HFFc6 (cell line): ENCODE results near the gene AKAP6. TPM values are rescaled to one million over a fixed set of nuclear protein-coding genes. Genes with fewer than 3 reads are reported as not detected.

Source experiments
- DNase-seq: peaks from one replicate; pipeline ENCODE4 v3.0.0-alpha.2; 2018
- H3K27ac Mint-ChIP-seq: 2 replicates; pipeline ENCODE4 v1.8.0; 2020; ENCODE audit warnings: mild to moderate bottlenecking, mixed read lengths
- H3K27me3 Mint-ChIP-seq: 2 replicates; pipeline ENCODE4 v1.8.0; 2021; ENCODE audit warnings: mild to moderate bottlenecking, moderate library complexity, mixed read lengths; ENCODE audit not compliant: insufficient read depth
- H3K36me3 Mint-ChIP-seq: 2 replicates; pipeline ENCODE4 v1.8.0; 2021; ENCODE audit warnings: low read depth, mixed read lengths
- H3K4me1 Mint-ChIP-seq: 2 replicates; pipeline ENCODE4 v1.8.0; 2020; ENCODE audit warnings: low read depth, mixed read lengths
- H3K4me3 Mint-ChIP-seq: 2 replicates; pipeline ENCODE4 v1.8.0; 2020; ENCODE audit warnings: mild to moderate bottlenecking, moderate library complexity, mixed read lengths
- H3K9me3 Mint-ChIP-seq: 2 replicates; pipeline ENCODE4 v1.8.0; 2020; ENCODE audit warnings: mild to moderate bottlenecking, mixed read lengths
- total RNA-seq, 6 experiments: library from RNA; stranded (reverse); fragmentation: NEBNext Ultra II Directional; extraction: Animal tissue kit (Norgen Biotek cat#: 25700); gene quantifications; 2 replicates in 1 of 6; 3 replicates in 5 of 6; pipeline ENCODE4 v1.2.3, GENCODE V29; 2021
- TF ChIP-seq, protein P1 (sequence below): fragments of 200-600 bp; sonication (generic); IDR thresholded peaks from 2 replicates; pipeline ENCODE4 v1.5.0; 2021; ENCODE audit warnings: antibody characterized with exemption, mild to moderate bottlenecking

Gene AKAP6
- total RNA-seq, 6 experiments from 2014 or later, result 6.1 to 9.8 (median 6.5) TPM

DNA sequence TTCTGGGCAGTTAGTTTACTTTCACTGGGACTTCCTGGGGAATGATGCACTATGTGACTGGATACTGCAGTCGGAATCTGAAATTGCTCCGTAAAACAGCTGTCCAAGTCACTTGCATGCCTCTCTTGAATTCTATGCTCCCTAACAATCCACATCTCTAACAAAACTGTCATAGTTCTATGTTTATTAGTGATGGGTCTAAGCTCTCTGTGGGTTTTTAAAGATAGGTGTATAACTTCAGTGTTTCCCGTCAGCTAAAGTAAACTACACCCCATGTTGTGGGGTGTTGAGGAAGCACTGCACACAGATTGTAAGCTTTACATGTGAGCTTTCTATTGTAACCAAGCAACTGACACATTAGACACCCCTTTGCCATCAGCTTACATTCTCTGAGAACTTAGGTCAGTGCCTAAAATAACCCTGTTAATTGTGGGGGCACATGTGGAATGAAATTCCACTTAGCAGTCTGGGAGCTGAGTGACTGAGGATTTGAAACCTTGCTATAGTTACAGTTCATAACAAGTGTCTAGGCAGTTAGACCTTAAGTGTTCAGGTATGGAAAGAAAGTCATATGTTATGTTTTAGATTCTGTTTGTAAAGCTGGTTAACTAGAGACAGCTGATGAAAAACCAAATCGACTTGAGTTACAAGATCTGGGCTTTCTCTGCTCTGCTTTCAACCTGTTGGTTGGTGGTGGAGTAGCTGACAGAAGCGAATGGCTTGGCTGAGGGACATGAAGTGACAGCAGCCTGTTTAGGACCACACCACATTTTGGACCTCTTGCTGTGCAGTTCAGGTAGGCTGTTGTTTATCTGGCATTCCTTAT, 165.7 kb downstream of the AKAP6 start:
- peak; percentile 83 for DNase-seq
- Mint-ChIP-seq H3K9me3 (no peaks in the 10 kb centered on the region), H3K4me1 (peaks cover 72% of the 10 kb centered on the region), H3K27me3 (no peaks in the 10 kb centered on the region), H3K36me3 (no peaks in the 10 kb centered on the region), H3K4me3 (peak overlapping the region; percentile 84), H3K27ac (peak overlapping the region; percentile 96)
- TF ChIP-seq, protein P1, sequence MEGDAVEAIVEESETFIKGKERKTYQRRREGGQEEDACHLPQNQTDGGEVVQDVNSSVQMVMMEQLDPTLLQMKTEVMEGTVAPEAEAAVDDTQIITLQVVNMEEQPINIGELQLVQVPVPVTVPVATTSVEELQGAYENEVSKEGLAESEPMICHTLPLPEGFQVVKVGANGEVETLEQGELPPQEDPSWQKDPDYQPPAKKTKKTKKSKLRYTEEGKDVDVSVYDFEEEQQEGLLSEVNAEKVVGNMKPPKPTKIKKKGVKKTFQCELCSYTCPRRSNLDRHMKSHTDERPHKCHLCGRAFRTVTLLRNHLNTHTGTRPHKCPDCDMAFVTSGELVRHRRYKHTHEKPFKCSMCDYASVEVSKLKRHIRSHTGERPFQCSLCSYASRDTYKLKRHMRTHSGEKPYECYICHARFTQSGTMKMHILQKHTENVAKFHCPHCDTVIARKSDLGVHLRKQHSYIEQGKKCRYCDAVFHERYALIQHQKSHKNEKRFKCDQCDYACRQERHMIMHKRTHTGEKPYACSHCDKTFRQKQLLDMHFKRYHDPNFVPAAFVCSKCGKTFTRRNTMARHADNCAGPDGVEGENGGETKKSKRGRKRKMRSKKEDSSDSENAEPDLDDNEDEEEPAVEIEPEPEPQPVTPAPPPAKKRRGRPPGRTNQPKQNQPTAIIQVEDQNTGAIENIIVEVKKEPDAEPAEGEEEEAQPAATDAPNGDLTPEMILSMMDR, result no peak

DNA sequence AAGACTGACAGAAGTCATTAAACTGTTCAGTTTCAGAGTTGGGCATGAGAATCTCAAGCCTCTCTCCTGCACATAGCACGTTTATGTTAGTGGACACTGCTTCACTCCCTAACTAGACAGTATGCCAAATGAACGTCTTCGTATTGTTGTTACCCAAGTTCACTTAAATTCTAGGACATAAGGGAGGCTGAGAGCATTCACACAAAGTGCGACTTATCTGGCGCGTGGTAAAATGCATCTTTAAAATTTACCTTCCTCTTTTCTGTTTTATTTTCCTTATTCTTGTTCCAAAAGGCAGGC, 166.3 kb downstream of the AKAP6 start:
- Mint-ChIP-seq H3K4me3 (peak overlapping the region; percentile 84), H3K9me3 (no peaks in the 10 kb centered on the region), H3K4me1 (peaks cover 72% of the 10 kb centered on the region), H3K36me3 (no peaks in the 10 kb centered on the region), H3K27me3 (no peaks in the 10 kb centered on the region), H3K27ac (peak overlapping the region; percentile 96)
- DNase-seq, result no peak
- TF ChIP-seq, protein P1, result no peak

DNA sequence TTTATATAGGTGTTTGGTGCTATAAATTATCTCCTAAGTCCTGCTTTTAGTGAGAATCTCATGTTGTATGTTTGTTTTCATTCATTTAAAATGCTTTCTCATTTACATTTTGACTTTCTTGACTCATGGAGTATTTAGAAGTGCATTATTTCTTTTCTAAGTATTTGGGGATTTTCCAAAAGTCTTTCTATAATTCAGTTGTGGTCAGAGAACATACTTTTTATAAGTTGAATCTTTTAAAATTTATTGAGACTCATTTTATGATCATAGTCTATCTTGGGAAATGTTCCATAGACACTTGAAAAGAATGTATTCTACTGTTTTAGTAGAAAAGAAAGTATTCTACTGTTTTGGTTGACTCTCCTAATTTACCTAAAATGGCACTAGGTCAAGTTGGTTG, 168.2 kb downstream of the AKAP6 start:
- DNase-seq, result no peak
- peak overlapping the region; percentile 42 for H3K4me3 Mint-ChIP-seq
- H3K9me3 Mint-ChIP-seq, result no peaks in the 10 kb centered on the region
- TF ChIP-seq, protein P1, result no peak
- peaks cover 58% of the 10 kb centered on the region for H3K4me1 Mint-ChIP-seq
- no peaks in the 10 kb centered on the region for H3K27me3 Mint-ChIP-seq
- H3K27ac Mint-ChIP-seq, result peak overlapping the region; percentile 70
- no peaks in the 10 kb centered on the region for H3K36me3 Mint-ChIP-seq

DNA sequence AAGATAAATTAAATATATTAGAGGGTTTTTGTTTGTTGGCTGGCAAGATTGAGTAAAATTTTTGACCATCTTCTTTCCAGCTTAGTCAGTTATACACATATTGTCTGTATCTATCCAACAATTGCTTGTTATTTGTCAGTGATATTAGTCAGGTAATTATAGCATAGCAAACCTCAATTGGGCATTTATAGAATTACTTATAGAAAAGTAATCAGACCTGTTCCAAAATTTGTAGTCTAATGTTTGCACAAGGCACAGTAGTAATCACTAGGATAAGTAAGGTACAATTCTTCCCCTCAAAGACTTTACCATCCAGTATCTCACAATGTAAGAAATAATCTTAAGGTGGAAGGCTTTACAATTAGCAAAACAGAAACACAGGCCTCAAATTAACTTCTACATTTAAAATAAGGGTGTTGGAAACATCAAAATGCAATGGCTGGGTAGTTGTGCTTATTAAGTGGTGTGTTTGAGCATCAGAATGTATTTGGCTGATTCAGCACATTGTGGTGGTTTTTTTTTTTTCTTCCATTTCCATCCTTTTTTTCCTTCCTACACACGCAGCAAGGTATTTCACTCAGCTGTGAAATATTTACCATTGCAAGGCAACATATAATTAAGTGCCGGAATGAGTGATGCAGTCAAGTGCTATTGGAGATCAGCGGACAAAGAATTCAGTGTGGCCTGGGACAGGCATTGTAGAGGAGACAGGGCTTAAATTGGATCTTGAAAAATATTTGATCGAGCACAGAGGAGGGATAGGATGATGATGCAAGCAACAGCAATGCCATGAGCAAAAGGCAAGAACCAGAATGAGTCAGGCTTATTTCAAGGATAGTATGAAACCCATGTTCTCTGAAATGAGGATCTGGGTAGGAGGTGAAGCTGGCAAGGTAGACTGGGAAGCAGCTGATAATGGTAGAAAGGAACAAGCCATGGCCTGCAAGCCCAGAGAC, 178.2 kb downstream of the AKAP6 start:
- Mint-ChIP-seq H3K36me3 (no peaks in the 10 kb centered on the region), H3K4me1 (peaks cover 53% of the 10 kb centered on the region), H3K9me3 (no peaks in the 10 kb centered on the region), H3K4me3 (peak overlapping the region; percentile 67), H3K27me3 (no peaks in the 10 kb centered on the region), H3K27ac (peak overlapping the region; percentile 89)
- TF ChIP-seq, protein P1, result no peak
- peak; percentile 76 for DNase-seq

DNA sequence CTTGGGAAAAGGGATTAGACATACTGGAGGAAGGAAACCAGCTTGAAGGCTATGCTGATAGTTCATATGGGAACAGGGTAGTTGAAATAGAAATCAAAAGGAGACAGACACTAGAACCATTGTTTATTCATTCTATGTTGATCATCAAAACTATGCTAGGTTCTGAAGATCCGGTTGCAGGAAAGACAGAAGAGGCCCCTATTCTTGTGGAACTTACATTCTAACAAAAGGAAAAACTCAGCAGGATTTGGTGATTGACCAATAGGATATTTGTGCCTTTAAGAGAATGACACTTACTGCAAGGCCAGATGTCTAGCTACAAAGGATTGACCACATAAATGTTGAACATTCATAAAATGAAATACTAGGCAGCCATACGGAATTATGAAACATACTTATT, 179.2 kb downstream of the AKAP6 start:
- H3K9me3 Mint-ChIP-seq, result no peaks in the 10 kb centered on the region
- H3K27me3 Mint-ChIP-seq, result no peaks in the 10 kb centered on the region
- H3K27ac Mint-ChIP-seq, result peak overlapping the region; percentile 89
- H3K4me1 Mint-ChIP-seq, result peaks cover 63% of the 10 kb centered on the region
- TF ChIP-seq, protein P1, result no peak
- no peaks in the 10 kb centered on the region for H3K36me3 Mint-ChIP-seq
- no peak for DNase-seq
- peak overlapping the region; percentile 42; the same call in 1 of the 2 replicates for H3K4me3 Mint-ChIP-seq
